GM13976 (cell line): Measurements from ENCODE around the gene MMP1.
A peak's percentile ranks its signal among the peaks of the same experiment; 100 is the strongest.

Experiments used
- DNase-seq: peaks from one replicate; pipeline ENCODE4 v3.0.0; 2012; ENCODE audit warnings: low spot score
- CTCF ChIP-seq: IDR thresholded peaks from 2 replicates; pipeline ENCODE4 v1.5.1; 2012; ENCODE audit warnings: borderline replicate concordance, mild to moderate bottlenecking; ENCODE audit not compliant: insufficient read depth; ENCODE audit errors: extremely low read depth, missing control alignments, control extremely low read depth
- in situ Hi-C: fragments of 300-500 bp; cut with MboI; formaldehyde crosslinking; loops from one replicate; pipeline ENCODE4 v1.12.0; 2022; ENCODE audit warnings: low sequenced_read_pairs, mixed read lengths, inconsistent platforms; ENCODE audit not compliant: unreplicated experiment

The MMP1 gene

GRCh38 chr11:102810950-102811660 is 13.1 kb upstream of the MMP1 start:
- TF ChIP-seq CTCF: peak; percentile 28
- in situ Hi-C loops: no loop called here
- no peak for DNase-seq

DNA sequence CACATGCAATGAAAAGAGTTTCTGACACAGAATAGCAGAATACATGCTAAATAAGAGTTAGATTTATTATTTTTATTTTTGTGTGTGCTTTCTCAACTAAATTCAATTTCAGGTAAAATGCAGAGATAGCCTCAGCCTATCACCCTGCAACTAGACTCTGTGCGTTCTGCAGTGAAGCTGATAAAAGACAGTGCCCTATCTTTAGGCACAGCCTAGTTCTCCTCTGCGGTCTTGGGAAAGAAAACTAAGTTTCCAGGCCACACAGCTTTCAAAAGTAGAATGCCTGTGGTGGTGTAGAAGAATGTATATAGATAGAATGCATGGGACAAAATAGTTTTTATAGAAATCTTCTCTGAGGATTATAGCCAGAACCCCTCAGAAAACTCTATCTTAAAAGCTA is 12.0 kb upstream of the MMP1 start:
- DNase-seq: no peak
- in situ Hi-C loops: no loop called here
- no peak for TF ChIP-seq CTCF

- DNase-seq: no peak
- TF ChIP-seq CTCF: no peak
- in situ Hi-C loops: no loop called here
These were observed 10.0 kb upstream of the MMP1 start for GRCh38 chr11:102807921-102808320.

DNA sequence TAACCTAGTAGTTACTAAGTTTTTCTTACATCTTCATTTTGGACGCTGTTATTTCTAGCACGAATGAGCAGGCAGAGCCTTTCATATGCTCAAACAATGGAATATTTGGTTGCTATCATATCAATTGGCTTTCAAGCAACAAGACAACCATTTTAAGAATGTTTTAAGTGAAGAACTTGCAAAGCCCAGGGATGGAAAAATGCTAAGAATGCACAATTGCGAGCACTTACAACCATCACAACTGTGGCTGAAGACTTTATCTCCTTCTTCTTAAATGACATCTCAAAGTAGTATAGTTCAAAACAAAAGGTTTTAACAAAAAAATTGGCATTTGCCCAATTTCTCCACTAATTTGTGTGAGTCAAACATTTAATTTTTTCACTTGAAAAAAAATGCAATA is 8.3 kb upstream of the MMP1 start:
- no peak for DNase-seq
- TF ChIP-seq CTCF: no peak
- in situ Hi-C loops: no loop called here

DNA sequence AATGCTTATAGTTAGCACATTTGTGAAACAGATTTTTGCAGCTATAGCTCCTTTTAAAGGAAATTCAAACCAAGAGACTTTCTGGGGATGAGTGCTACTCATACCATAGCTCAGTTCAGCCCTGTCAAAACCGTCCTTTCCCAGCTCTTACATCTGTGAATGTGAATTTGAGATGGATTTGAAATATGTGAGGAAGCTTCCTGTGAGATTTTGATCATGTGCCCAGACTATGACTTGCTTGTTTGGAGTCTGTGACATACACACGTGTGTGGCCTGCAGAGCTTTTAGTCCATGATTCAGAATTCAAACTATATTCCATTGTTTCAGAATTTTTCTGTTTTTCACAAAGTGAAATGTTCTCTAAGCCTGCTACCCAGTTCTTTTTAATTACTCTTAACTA is 4.4 kb upstream of the MMP1 start:
- TF ChIP-seq CTCF: no peak
- no peak for DNase-seq

GRCh38 chr11:102800767-102801166 is 2.8 kb upstream of the MMP1 start:
- in situ Hi-C loops: no loop called here
- no peak for TF ChIP-seq CTCF
- no peak for DNase-seq

More for the DNA sequence above, 4.4 kb upstream of the MMP1 start:
- in situ Hi-C loops: no loop called here
